ENCODE results near the gene TPSB2.
"Not testable (repeated sequence)": the region's sequence is repeated elsewhere in the genome, so short reads cannot be mapped to it uniquely, and the experiment has no call there.

The TPSB2 gene

GRCh38 chr16:1261131-1261892, 31.3 kb upstream of the TPSB2 start:
- DNase-seq (ENCODE audit: low spot score): no peak

GRCh38 chr16:1260101-1260680, 30.2 kb upstream of the TPSB2 start:
- no peak for DNase-seq (ENCODE audit: low spot score)

- no peak for DNase-seq (ENCODE audit: low spot score)
Observed at GRCh38 chr16:1259760-1260068, 29.7 kb upstream of the TPSB2 start.

GRCh38 chr16:1258906-1259759, 29.1 kb upstream of the TPSB2 start:
- DNase-seq (ENCODE audit: low spot score): no peak

- no peak for DNase-seq (ENCODE audit: low spot score)
Observed at GRCh38 chr16:1258225-1258600, 28.2 kb upstream of the TPSB2 start.

- DNase-seq (ENCODE audit: low spot score): no peak
Observed at GRCh38 chr16:1257561-1258224, 27.7 kb upstream of the TPSB2 start.

GRCh38 chr16:1256874-1257322, 26.9 kb upstream of the TPSB2 start:
- no peak for DNase-seq (ENCODE audit: low spot score)

- DNase-seq (ENCODE audit: low spot score): not testable (repeated sequence)
Observed at GRCh38 chr16:1256296-1256873, 26.4 kb upstream of the TPSB2 start.

- not testable (repeated sequence) for DNase-seq (ENCODE audit: low spot score)
Observed at GRCh38 chr16:1255276-1256122, 25.5 kb upstream of the TPSB2 start, which contains the start of gene TPSD1. Gene TPSD1, plus strand, starts transcription at chr16:1256069. Its CDS starts 212 bp downstream, at chr16:1256281.

GRCh38 chr16:1254821-1255220, 24.8 kb upstream of the TPSB2 start:
- DNase-seq (ENCODE audit: low spot score): not testable (repeated sequence)

- DNase-seq (ENCODE audit: low spot score): not testable (repeated sequence)
Observed at GRCh38 chr16:1253701-1254364, 23.8 kb upstream of the TPSB2 start.

- not testable (repeated sequence) for DNase-seq (ENCODE audit: low spot score)
Observed at GRCh38 chr16:1249031-1249755, 19.2 kb upstream of the TPSB2 start.

- DNase-seq (ENCODE audit: low spot score): not testable (repeated sequence)
Observed at GRCh38 chr16:1247903-1248537, 18.0 kb upstream of the TPSB2 start.

- DNase-seq (ENCODE audit: low spot score): no peak
Observed at GRCh38 chr16:1245452-1246020, 15.6 kb upstream of the TPSB2 start.

GRCh38 chr16:1244881-1245280, 14.9 kb upstream of the TPSB2 start:
- no peak for DNase-seq (ENCODE audit: low spot score)

- not testable (repeated sequence) for DNase-seq (ENCODE audit: low spot score)
Observed at GRCh38 chr16:1243907-1244850, 14.2 kb upstream of the TPSB2 start.

- DNase-seq (ENCODE audit: low spot score): not testable (repeated sequence)
Observed at GRCh38 chr16:1243363-1243762, 13.4 kb upstream of the TPSB2 start.

GRCh38 chr16:1241081-1241480, 11.1 kb upstream of the TPSB2 start:
- not testable (repeated sequence) for DNase-seq (ENCODE audit: low spot score)

Measured in Ammon's horn (tissue), 1 donor.